Heart right ventricle (tissue), 16 donors: Measurements from ENCODE around the gene TMEM222. TPM values are rescaled to one million over a fixed set of nuclear protein-coding genes. Genes with fewer than 3 reads are reported as not detected.

ENCODE experiments used
- ATAC-seq, 8 donors: fragments of 200-7000 bp; cut with Tn5 transposase; one replicate each; pipeline ENCODE4 v1.9.1; 2020; ENCODE audit warnings: mild to moderate bottlenecking in 8 of 8, moderate library complexity in 8 of 8, moderate number of reproducible peaks in 1 of 8
- DNase-seq, 2 donors: peaks; one replicate each; pipeline ENCODE4 v3.0.0-alpha.2; 2020
- H3K27ac ChIP-seq, 10 donors: fragments of 200-600 bp; sonication (generic) in 2 of 10; one replicate each; pipeline versions ENCODE4 v1.5.0 to v1.8.0; 2020 to 2022; ENCODE audit warnings: mild to moderate bottlenecking in 3 of 10
- H3K27me3 ChIP-seq, 7 donors: fragments of 200-600 bp; one replicate each; pipeline ENCODE4 v1.8.0; 2021 to 2022; ENCODE audit warnings: mild to moderate bottlenecking in 2 of 7
- H3K36me3 ChIP-seq, 9 donors: fragments of 200-600 bp; sonication (generic) in 1 of 9; one replicate each; pipeline versions ENCODE4 v1.5.0 to v1.8.0; 2020 to 2022; ENCODE audit warnings: mild to moderate bottlenecking in 2 of 9
- H3K4me1 ChIP-seq, 9 donors: fragments of 200-600 bp; sonication (generic) in 1 of 9; one replicate each; pipeline versions ENCODE4 v1.5.0 to v1.8.0; 2020 to 2022; ENCODE audit warnings: mild to moderate bottlenecking in 4 of 9
- H3K4me3 ChIP-seq, 10 donors: fragments of 200-600 bp; sonication (generic) in 2 of 10; one replicate each; pipeline versions ENCODE4 v1.5.0 to v1.8.0; 2020 to 2022; ENCODE audit warnings: mild to moderate bottlenecking in 7 of 10, moderate library complexity in 2 of 10
- H3K9me3 ChIP-seq, 11 donors: fragments of 200-600 bp in 10 of 11; sonication (generic) in 2 of 11; one replicate each; pipeline versions ENCODE4 v1.5.0 to v1.8.0; 2013 to 2022; ENCODE audit warnings: mild to moderate bottlenecking in 2 of 11, control low read depth in 1 of 11, moderate library complexity in 1 of 11
- WGBS, 2 donors: extraction: QIAGEN DNeasy Blood & Tissue Kit; methylation state at CpG; one replicate each; pipeline ENCODE4 v1.1.7; 2013; ENCODE audit warnings: inconsistent platforms in 1 of 2; 5-methylcytosine and 5-hydroxymethylcytosine counted together
- intact Hi-C, 10 donors: fragments of 100-400 bp; cut with DNase I; formaldehyde crosslinking; loops; one replicate each; pipeline versions ENCODE4 v1.11.1 to v1.14.2; 2022
- polyA plus RNA-seq, 2 donors: library from polyadenylated mRNA; stranded (reverse); fragments of 200-250 nt; gene quantifications; one replicate each; pipeline ENCODE4 v1.2.3, GENCODE V29; 2013
- total RNA-seq, 10 donors: library from RNA; stranded (reverse); fragmentation: NEBNext Ultra II Directional in 3 of 10; extraction: Animal tissue kit (Norgen Biotek cat#: 25700) in 3 of 10; gene quantifications; one replicate each; pipeline versions ENCODE4 v1.2.1 to v1.2.4, GENCODE V29; 2021 to 2023
- TF ChIP-seq, protein P1 (sequence below), 9 donors: fragments of 200-600 bp; sonication (generic) in 2 of 9; IDR thresholded peaks; one replicate each; pipeline versions ENCODE4 v1.5.0 to v1.8.0; 2021 to 2022; ENCODE audit warnings: antibody characterized with exemption in 9 of 9, mild to moderate bottlenecking in 5 of 9, moderate library complexity in 1 of 9
- donor health status: Arrhythmogenic right ventricular cardiomyopathy.
- donor health status: ischemic (EF 13 %, LVEDD 7.1; RV severe dilation, severe dysfunction).
- donor health status: healthy with polysubstance abuse.
- donor health status: DM: no; HTN: yes; CAD: no.
- donor health status: DM: no; HTN: no; CAD: no.
- donor health status: ischemic (EF 25% LVEDD 6.9; RV normal size, moderate dysfunction).
- donor health status: ischemic (EF 25% LVEDD 5.7; RV mildly dilated, moderate dysfunction).
- donor health status: healthy.
- donor health status: DM: yes; HTN: yes; CAD: no.
- donor health status: Ischemic cardiomyopathy.
- donor health status: ischemic (EF 35%, LVEDD 5.7; RV mildly dilated, moderate dysfunction).
- donor health status: nonischemic (EF 11% LVEDD 7.7; RV severe dilation, severe dysfunction).
- donor health status: DM: yes; HTN: yes; CAD: no.
- donor health status: PGD.
- donor health status: ischemic (EF 29% LVEDD 5.4; RV normal size, mild dysfunction).
- donor health status: nonischemic (EF 23%, LVEDD 6.1; RV moderate dilation, normal function).

Gene TMEM222
- total and polyA plus RNA-seq, 12 donors = 24.1 to 47.2 (median 26.9) TPM

- no peak overlapping the region for H3K4me3 ChIP-seq
- H3K36me3 ChIP-seq = peaks cover 0 to 8% (median 0%) of the 10 kb centered on the region in 9 donors
- H3K27ac ChIP-seq = no peak overlapping the region
- WGBS, 2 donors = 94 to 95% methylated on average over 12 of the region's 12 CpGs
- intact Hi-C loops = no loop called here
- TF ChIP-seq, protein P1, sequence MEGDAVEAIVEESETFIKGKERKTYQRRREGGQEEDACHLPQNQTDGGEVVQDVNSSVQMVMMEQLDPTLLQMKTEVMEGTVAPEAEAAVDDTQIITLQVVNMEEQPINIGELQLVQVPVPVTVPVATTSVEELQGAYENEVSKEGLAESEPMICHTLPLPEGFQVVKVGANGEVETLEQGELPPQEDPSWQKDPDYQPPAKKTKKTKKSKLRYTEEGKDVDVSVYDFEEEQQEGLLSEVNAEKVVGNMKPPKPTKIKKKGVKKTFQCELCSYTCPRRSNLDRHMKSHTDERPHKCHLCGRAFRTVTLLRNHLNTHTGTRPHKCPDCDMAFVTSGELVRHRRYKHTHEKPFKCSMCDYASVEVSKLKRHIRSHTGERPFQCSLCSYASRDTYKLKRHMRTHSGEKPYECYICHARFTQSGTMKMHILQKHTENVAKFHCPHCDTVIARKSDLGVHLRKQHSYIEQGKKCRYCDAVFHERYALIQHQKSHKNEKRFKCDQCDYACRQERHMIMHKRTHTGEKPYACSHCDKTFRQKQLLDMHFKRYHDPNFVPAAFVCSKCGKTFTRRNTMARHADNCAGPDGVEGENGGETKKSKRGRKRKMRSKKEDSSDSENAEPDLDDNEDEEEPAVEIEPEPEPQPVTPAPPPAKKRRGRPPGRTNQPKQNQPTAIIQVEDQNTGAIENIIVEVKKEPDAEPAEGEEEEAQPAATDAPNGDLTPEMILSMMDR (IDR thresholded peaks at IDR 0.05) = no peak
- no peaks in the 10 kb centered on the region for H3K9me3 ChIP-seq
- peaks cover 3 to 50% (median 14%) of the 10 kb centered on the region in 9 donors for H3K4me1 ChIP-seq
- DNase-seq = no peak
- ATAC-seq = no peak
- no peaks in the 10 kb centered on the region for H3K27me3 ChIP-seq
Observed at GRCh38 chr1:27345272-27345671, 23.3 kb downstream of the TMEM222 start.

DNA sequence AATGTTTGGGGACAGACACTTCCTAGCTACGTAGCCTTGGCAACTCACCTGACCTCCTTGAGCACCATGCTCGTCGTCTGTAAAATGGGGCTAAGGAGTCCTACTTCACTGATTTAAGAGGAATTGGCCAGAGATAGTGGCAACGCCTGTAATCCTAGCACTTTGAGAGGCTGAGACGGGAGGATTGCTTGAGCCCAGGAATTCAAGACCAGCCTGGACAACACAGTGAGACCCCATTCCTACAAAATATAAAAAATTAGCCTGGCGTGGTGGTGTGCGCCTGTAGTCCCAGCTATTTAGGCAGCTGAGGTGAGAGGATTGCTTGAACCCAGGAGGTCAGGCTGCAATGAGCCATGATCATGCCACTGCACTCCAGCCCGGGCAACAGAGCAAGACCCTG lies 24.4 kb downstream of the TMEM222 start:
- ATAC-seq (no peak), DNase-seq (no peak)
- no peaks in the 10 kb centered on the region for H3K9me3 ChIP-seq
- no peak overlapping the region for H3K27ac ChIP-seq
- peaks cover 0 to 13% (median 0%) of the 10 kb centered on the region in 9 donors for H3K36me3 ChIP-seq
- intact Hi-C loops = no loop called here
- 94 to 95% methylated on average over 8 of the region's 8 CpGs for WGBS, 2 donors
- H3K27me3 ChIP-seq = no peaks in the 10 kb centered on the region
- H3K4me1 ChIP-seq = peaks cover 13 to 53% (median 25%) of the 10 kb centered on the region in 9 donors
- TF ChIP-seq, protein P1 (IDR thresholded peaks at IDR 0.05) = no peak
- H3K4me3 ChIP-seq = no peak overlapping the region

DNA sequence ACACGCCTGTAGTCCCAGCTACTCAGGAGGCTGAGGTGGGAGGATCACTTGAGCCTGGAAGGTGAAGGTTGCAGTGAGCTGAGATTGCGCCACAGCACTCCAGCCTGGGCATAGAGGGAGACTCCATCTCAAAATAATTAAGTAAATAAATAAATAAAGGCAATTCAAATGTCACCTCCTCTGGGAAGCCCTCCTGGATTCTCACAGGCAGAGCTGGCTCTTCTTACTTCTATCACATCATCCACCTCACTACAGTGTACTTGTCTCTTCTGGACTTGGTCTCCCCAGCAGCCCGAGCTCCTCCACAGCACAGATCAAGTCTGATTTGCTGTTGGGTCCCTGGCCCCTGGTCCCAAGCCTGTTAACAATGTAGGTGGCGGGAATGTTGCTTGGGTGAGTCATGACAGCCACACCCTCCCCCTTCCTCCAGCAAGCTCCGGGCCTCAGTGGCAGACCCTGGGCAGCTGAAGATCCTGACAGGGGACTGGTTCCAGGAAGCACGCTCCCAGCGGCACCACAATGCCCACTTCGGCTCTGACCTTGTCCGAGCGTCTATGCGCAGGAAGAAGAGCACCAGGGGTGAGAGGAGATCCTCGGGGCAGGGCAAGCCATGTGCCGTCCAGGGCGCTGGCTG lies 25.1 kb downstream of the TMEM222 start:
- no peak overlapping the region for H3K4me3 ChIP-seq
- H3K4me1 ChIP-seq = peaks cover 14 to 48% (median 30%) of the 10 kb centered on the region in 9 donors
- no peak for DNase-seq
- WGBS, 2 donors = 87 to 89% methylated on average over 14 of the region's 14 CpGs
- TF ChIP-seq, protein P1 (IDR thresholded peaks at IDR 0.05) = no peak
- no peaks in the 10 kb centered on the region for H3K27me3 ChIP-seq
- intact Hi-C loops = no loop called here
- no peak for ATAC-seq
- peaks cover 0 to 14% (median 0%) of the 10 kb centered on the region in 9 donors for H3K36me3 ChIP-seq
- no peak overlapping the region for H3K27ac ChIP-seq
- H3K9me3 ChIP-seq = no peaks in the 10 kb centered on the region

GRCh38 chr1:27348861-27349783 lies 27.2 kb downstream of the TMEM222 start:
- DNase-seq = no peak
- H3K9me3 ChIP-seq = no peaks in the 10 kb centered on the region
- H3K4me3 ChIP-seq = peak overlapping the region in 9 of 10 donors; percentile 29 to 59 (median 48)
- peaks cover 14 to 31% (median 26%) of the 10 kb centered on the region in 9 donors for H3K4me1 ChIP-seq
- ATAC-seq = peak; percentile 13 to 42 (median 20)
- TF ChIP-seq, protein P1 (IDR thresholded peaks at IDR 0.05) = no peak
- peaks cover 0 to 27% (median 0%) of the 10 kb centered on the region in 9 donors for H3K36me3 ChIP-seq
- H3K27ac ChIP-seq = no peak overlapping the region
- WGBS, 2 donors = 22 to 25% methylated on average over 40 to 51 of the region's 51 CpGs
- no peaks in the 10 kb centered on the region for H3K27me3 ChIP-seq
- intact Hi-C loops = no loop called here
